A549 treated with RU486 at 1 μM for 4 hours (cell line): ENCODE data around the gene NPY1R. TPM values are rescaled to one million over a fixed set of nuclear protein-coding genes. Genes with fewer than 3 reads are reported as not detected.

Experiments
- total RNA-seq: library from RNA; stranded (reverse); fragments of 200-300 nt; extraction: Qiagen RNA extraction; gene quantifications from 5 replicates; pipeline ENCODE4 v1.2.3, GENCODE V29; 2022; ENCODE audit warnings: low read depth

Gene NPY1R
- total RNA-seq, result 0.07 to 0.14 TPM (median 0.13 TPM) in 3 of 5 replicates, not detected in the others

GRCh38 chr4:163332526-163333406 is at the start of gene NPY1R:
TSS of gene NPY1R (minus strand) at chr4:163332596. CDS start at chr4:163326554, 6,042 bp downstream.

GRCh38 chr4:163343604-163344146 is 11.3 kb upstream of the NPY1R start, which contains the start of gene NPY5R:
TSS of gene NPY5R (plus strand) at chr4:163343892. CDS start at chr4:163350274, 6,382 bp downstream.

Other genes with a start within 250 kb of the NPY1R start
- 12.0 to 19.4 TPM (median 17.6 TPM) in 5 replicates for gene NAF1, start 165.7 kb downstream of the NPY1R start, total RNA-seq
- gene NPY5R, start 11.3 kb upstream of the NPY1R start, total RNA-seq, result not detected in 5 replicates
- gene TKTL2, start 141.2 kb upstream of the NPY1R start, total RNA-seq, result not detected in 5 replicates
- 20.7 to 42.8 TPM (median 27.5 TPM) in 5 replicates for gene TMA16, start 162.1 kb upstream of the NPY1R start, total RNA-seq